Right lobe of liver (tissue), 4 donors: Measurements from ENCODE around the gene GRAMD2B.

Experiments
- POLR2A ChIP-seq: fragments of 450-650 bp; IDR thresholded peaks from one replicate; pipeline ENCODE4 v1.6.1; 2017; ENCODE audit warnings: antibody characterized with exemption, mild to moderate bottlenecking
- TF ChIP-seq, protein P1 (sequence below), 4 donors: fragments of 200-600 bp in 3 of 4; fragments of 450-650 bp in 1 of 4; IDR thresholded peaks; one replicate each; pipeline versions ENCODE4 v1.5.1 to v1.8.0; 2016 to 2022; ENCODE audit warnings: antibody characterized with exemption in 4 of 4, mild to moderate bottlenecking in 2 of 4
- donor health status: DM: no; HTN: no; CAD: no.
- donor health status: DM: no; HTN: no; CAD: no.
- donor health status: DM: no; HTN: yes; CAD: no.

DNA sequence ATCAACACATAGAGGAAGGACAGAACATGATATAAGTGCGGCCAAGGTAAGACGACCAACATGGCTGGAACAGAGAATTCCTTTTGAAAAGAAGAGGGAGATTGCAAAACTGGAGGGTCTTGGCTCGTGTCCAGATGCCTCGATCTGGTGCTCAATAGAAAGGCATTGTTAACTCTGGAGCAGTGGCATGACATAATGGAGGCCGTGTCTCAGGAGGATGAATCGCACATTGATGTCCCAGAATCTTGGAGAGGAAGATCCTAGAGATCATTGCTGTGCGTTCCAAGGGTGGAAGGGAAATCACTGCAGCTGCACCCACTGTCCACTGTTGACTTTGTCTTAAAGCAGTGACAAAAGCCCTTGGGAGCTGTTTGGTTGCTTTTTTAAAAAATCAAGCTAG lies 30.9 kb downstream of the GRAMD2B start:
- TF ChIP-seq, protein P1, sequence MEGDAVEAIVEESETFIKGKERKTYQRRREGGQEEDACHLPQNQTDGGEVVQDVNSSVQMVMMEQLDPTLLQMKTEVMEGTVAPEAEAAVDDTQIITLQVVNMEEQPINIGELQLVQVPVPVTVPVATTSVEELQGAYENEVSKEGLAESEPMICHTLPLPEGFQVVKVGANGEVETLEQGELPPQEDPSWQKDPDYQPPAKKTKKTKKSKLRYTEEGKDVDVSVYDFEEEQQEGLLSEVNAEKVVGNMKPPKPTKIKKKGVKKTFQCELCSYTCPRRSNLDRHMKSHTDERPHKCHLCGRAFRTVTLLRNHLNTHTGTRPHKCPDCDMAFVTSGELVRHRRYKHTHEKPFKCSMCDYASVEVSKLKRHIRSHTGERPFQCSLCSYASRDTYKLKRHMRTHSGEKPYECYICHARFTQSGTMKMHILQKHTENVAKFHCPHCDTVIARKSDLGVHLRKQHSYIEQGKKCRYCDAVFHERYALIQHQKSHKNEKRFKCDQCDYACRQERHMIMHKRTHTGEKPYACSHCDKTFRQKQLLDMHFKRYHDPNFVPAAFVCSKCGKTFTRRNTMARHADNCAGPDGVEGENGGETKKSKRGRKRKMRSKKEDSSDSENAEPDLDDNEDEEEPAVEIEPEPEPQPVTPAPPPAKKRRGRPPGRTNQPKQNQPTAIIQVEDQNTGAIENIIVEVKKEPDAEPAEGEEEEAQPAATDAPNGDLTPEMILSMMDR (IDR thresholded peaks at IDR 0.05) = no peak
- TF ChIP-seq POLR2A = no peak
